ENCODE results near the gene KCNH2. TPM values are rescaled to one million over a fixed set of nuclear protein-coding genes. Genes with fewer than 3 reads are reported as not detected.

Gene KCNH2
- total and polyA plus RNA-seq, 2 experiments from 2014 or later: 2.6 to 14.7 TPM

DNA sequence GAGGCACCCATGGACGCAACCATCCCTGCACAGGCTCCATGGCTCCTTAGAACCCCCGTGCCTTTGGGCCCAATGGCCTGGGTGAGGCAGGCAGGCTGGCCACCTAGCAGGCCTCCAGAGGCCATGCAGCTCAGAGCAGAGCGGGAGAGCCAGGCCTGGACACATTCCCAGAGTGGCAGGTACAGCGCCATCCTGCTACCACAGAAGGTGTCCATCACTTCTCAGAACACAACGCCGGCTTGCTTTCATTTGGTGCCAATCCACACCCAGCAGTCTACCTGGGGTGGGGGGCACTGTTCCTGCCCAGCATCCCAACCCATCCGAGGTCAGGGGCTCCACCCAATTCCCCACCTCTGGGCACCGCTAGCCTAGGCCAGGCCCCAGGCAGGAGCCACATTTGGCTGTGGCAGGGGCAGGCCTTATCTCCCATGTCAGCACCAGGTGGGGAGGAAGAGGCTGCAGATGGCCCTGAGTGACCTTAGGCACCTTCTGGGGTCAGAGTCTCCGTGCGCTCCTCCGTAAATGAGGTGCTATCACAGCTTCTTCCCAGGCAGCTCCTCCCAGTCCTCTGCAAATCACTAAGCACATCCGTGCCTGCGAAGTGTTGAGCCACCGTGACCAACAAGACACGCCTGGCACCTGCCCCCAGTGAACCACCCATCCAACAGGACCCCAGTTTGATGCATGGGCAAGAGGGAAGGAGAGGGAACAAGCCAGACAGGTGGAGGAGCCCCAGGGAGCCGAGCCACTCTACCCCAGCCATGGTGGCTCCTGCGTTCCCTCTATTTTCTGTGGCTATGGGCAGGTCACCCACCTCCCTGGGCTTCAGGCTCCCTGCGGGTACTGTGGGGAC lies 14.2 kb downstream of the KCNH2 start:
- ATAC-seq: no peak
- Histone ChIP-seq H3K4me3 (no peak overlapping the region), H3K4me2 (no peak overlapping the region), H3K9me2 (ENCODE audit: insufficient read depth) (no peaks in the 10 kb centered on the region), H4K20me1 (replicated peaks; ENCODE audit: insufficient read depth) (no peaks in the 10 kb centered on the region), H3K27me3 (ENCODE audit: insufficient read depth) (peaks cover 6% of the 10 kb centered on the region), H2AFZ (no peak overlapping the region), H3K4me1 (ENCODE audit: insufficient read depth) (peaks cover 13% of the 10 kb centered on the region; the same call in 1 of the 2 replicates), H3K79me2 (replicated peaks; ENCODE audit: insufficient read depth) (no peaks in the 10 kb centered on the region), H3F3A (replicated peaks; ENCODE audit: low read depth) (no peaks in the 10 kb centered on the region), H3K36me3 (ENCODE audit: insufficient read depth) (no peaks in the 10 kb centered on the region), H3K27ac (ENCODE audit: low read depth) (no peak overlapping the region)
- Mint-ChIP-seq H3K27me3 (ENCODE audit: insufficient read depth, low read depth, poor library complexity) (peaks cover 5% of the 10 kb centered on the region), H3K36me3 (ENCODE audit: low read depth) (no peaks in the 10 kb centered on the region), H3K27ac (no peak overlapping the region), H3K4me1 (peaks cover 17% of the 10 kb centered on the region), H3K9me3 (no peaks in the 10 kb centered on the region), H3K4me3 (no peak overlapping the region)
- no peak for DNase-seq (ENCODE audit: low spot score)
- TF ChIP-seq, protein P1, sequence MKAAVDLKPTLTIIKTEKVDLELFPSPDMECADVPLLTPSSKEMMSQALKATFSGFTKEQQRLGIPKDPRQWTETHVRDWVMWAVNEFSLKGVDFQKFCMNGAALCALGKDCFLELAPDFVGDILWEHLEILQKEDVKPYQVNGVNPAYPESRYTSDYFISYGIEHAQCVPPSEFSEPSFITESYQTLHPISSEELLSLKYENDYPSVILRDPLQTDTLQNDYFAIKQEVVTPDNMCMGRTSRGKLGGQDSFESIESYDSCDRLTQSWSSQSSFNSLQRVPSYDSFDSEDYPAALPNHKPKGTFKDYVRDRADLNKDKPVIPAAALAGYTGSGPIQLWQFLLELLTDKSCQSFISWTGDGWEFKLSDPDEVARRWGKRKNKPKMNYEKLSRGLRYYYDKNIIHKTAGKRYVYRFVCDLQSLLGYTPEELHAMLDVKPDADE (IDR thresholded peaks at IDR 0.05): no peak
- TF ChIP-seq STAT1 (IDR thresholded peaks at IDR 0.05; ENCODE audit: unreplicated experiment) (no peak), CREB1 (CRISPR knock-in tag; IDR thresholded peaks at IDR 0.05; ENCODE audit: low read depth) (no peak), ZNF114 (CRISPR knock-in tag; IDR thresholded peaks at IDR 0.05) (no peak), EZH2phosphoT487 (IDR thresholded peaks at IDR 0.05; ENCODE audit: unreplicated experiment) (no peak), JUNB (IDR thresholded peaks at IDR 0.05; ENCODE audit: unreplicated experiment) (no peak), ZNF331 (CRISPR knock-in tag; IDR thresholded peaks at IDR 0.05; ENCODE audit: low read depth) (no peak), EZH2 (IDR thresholded peaks at IDR 0.05; ENCODE audit: low read depth, unreplicated experiment) (no peak), POLR2AphosphoS5 (IDR thresholded peaks at IDR 0.05; ENCODE audit: low read depth) (no peak)
- TF ChIP-seq, protein P2, sequence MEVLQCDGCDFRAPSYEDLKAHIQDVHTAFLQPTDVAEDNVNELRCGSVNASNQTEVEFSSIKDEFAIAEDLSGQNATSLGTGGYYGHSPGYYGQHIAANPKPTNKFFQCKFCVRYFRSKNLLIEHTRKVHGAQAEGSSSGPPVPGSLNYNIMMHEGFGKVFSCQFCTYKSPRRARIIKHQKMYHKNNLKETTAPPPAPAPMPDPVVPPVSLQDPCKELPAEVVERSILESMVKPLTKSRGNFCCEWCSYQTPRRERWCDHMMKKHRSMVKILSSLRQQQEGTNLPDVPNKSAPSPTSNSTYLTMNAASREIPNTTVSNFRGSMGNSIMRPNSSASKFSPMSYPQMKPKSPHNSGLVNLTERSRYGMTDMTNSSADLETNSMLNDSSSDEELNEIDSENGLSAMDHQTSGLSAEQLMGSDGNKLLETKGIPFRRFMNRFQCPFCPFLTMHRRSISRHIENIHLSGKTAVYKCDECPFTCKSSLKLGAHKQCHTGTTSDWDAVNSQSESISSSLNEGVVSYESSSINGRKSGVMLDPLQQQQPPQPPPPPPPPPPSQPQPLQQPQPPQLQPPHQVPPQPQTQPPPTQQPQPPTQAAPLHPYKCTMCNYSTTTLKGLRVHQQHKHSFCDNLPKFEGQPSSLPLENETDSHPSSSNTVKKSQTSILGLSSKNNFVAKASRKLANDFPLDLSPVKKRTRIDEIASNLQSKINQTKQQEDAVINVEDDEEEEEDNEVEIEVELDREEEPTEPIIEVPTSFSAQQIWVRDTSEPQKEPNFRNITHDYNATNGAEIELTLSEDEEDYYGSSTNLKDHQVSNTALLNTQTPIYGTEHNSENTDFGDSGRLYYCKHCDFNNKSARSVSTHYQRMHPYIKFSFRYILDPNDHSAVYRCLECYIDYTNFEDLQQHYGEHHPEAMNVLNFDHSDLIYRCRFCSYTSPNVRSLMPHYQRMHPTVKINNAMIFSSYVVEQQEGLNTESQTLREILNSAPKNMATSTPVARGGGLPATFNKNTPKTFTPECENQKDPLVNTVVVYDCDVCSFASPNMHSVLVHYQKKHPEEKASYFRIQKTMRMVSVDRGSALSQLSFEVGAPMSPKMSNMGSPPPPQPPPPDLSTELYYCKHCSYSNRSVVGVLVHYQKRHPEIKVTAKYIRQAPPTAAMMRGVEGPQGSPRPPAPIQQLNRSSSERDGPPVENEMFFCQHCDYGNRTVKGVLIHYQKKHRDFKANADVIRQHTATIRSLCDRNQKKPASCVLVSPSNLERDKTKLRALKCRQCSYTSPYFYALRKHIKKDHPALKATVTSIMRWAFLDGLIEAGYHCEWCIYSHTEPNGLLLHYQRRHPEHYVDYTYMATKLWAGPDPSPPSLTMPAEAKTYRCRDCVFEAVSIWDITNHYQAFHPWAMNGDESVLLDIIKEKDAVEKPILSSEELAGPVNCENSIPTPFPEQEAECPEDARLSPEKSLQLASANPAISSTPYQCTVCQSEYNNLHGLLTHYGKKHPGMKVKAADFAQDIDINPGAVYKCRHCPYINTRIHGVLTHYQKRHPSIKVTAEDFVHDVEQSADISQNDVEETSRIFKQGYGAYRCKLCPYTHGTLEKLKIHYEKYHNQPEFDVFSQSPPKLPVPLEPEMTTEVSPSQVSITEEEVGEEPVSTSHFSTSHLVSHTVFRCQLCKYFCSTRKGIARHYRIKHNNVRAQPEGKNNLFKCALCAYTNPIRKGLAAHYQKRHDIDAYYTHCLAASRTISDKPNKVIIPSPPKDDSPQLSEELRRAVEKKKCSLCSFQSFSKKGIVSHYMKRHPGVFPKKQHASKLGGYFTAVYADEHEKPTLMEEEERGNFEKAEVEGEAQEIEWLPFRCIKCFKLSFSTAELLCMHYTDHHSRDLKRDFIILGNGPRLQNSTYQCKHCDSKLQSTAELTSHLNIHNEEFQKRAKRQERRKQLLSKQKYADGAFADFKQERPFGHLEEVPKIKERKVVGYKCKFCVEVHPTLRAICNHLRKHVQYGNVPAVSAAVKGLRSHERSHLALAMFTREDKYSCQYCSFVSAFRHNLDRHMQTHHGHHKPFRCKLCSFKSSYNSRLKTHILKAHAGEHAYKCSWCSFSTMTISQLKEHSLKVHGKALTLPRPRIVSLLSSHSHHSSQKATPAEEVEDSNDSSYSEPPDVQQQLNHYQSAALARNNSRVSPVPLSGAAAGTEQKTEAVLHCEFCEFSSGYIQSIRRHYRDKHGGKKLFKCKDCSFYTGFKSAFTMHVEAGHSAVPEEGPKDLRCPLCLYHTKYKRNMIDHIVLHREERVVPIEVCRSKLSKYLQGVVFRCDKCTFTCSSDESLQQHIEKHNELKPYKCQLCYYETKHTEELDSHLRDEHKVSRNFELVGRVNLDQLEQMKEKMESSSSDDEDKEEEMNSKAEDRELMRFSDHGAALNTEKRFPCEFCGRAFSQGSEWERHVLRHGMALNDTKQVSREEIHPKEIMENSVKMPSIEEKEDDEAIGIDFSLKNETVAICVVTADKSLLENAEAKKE (CRISPR knock-in tag; IDR thresholded peaks at IDR 0.05): no peak
- TF ChIP-seq, protein P3, sequence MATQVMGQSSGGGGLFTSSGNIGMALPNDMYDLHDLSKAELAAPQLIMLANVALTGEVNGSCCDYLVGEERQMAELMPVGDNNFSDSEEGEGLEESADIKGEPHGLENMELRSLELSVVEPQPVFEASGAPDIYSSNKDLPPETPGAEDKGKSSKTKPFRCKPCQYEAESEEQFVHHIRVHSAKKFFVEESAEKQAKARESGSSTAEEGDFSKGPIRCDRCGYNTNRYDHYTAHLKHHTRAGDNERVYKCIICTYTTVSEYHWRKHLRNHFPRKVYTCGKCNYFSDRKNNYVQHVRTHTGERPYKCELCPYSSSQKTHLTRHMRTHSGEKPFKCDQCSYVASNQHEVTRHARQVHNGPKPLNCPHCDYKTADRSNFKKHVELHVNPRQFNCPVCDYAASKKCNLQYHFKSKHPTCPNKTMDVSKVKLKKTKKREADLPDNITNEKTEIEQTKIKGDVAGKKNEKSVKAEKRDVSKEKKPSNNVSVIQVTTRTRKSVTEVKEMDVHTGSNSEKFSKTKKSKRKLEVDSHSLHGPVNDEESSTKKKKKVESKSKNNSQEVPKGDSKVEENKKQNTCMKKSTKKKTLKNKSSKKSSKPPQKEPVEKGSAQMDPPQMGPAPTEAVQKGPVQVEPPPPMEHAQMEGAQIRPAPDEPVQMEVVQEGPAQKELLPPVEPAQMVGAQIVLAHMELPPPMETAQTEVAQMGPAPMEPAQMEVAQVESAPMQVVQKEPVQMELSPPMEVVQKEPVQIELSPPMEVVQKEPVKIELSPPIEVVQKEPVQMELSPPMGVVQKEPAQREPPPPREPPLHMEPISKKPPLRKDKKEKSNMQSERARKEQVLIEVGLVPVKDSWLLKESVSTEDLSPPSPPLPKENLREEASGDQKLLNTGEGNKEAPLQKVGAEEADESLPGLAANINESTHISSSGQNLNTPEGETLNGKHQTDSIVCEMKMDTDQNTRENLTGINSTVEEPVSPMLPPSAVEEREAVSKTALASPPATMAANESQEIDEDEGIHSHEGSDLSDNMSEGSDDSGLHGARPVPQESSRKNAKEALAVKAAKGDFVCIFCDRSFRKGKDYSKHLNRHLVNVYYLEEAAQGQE (IDR thresholded peaks at IDR 0.05; ENCODE audit: unreplicated experiment): no peak

All from GM23338 (cell line).